Stimulated activated CD4-positive, alpha-beta T cell treated with anti-CD3 and anti-CD28 coated beads, Interleukin-4, amount 100 ng/mL, for 48 hours (primary cell): Measurements from ENCODE around the gene CLEC4G.
A peak's percentile ranks its signal among the peaks of the same experiment; 100 is the strongest.

ENCODE experiments used
- DNase-seq, 2 donors: peaks; one replicate each; pipeline ENCODE4 v3.0.0-alpha.2; 2020; ENCODE audit warnings: low read depth in 2 of 2

Gene CLEC4G

DNA sequence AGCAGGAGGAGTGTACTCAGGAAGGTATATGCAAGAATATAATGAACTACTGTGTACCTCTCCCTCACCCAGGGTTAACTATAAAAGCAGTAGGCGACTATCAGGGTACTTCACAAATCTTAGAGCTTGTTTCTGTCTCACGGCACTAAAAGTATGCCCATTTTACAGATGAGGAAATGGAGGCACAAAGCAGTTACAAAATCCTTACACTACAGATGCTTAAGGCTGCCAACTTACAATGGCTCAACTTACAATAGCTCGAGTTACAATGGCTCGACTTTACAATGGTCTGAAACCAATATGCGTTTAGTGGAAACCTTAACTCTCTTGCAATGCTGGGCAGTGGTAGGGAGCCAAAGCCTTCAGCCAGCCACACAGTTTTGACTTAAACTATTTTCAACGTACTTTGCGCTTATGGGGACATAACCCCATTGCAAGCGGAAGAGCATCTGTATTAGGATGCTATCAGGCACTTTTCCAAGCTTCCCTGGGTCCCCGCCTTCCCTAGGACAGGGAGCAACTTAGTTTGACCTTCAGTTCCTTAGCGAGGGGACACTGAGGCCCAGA lies 34.1 kb downstream of the CLEC4G start:
- no peak for DNase-seq

- no peak for DNase-seq
Measured at GRCh38 chr19:7694499-7694898, 37.4 kb downstream of the CLEC4G start.

GRCh38 chr19:7692417-7693088 lies 39.4 kb downstream of the CLEC4G start:
- DNase-seq: no peak

GRCh38 chr19:7691497-7691896 lies 40.4 kb downstream of the CLEC4G start:
- DNase-seq: no peak

DNA sequence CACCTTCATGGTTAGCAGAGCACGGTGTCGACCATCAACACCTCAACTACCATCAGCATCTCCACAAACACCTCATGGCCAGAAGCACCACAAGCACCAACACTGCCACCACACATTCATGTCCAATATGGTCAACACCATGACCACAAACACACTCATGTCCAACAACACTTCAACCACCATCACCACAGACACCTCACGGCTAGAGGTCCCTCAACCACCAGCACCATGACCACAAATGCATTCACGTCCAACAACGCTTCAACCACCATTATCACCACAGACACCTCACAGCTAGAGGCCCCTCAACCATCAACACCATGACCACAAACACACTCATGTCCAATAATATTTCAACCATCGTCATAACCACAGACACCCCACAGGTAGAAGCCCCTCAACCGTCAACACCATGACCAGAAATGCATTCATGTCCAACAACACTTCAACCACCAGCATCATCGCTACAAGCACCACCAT lies 41.1 kb downstream of the CLEC4G start:
- DNase-seq: no peak

DNA sequence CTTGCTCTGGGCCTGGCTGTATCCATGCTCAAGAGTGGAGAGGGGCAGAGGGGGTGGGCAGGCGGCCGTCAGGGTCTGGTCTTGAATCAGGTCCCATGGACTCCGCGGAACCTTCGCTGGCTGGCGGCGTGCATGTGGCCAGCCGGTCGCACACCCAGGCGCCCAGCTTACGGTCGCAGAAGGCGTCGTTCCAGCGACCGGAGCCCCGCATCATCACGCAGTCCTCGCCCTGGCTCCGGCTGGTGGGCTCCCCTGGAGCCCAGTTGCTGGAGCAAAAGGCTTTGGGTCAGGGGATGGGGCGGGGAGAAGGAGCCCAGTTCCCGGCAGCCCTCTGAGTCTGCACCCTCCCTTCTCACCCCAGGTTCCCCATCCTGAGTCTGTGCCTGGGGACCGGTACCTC lies 42.7 kb downstream of the CLEC4G start:
- DNase-seq: no peak

DNA sequence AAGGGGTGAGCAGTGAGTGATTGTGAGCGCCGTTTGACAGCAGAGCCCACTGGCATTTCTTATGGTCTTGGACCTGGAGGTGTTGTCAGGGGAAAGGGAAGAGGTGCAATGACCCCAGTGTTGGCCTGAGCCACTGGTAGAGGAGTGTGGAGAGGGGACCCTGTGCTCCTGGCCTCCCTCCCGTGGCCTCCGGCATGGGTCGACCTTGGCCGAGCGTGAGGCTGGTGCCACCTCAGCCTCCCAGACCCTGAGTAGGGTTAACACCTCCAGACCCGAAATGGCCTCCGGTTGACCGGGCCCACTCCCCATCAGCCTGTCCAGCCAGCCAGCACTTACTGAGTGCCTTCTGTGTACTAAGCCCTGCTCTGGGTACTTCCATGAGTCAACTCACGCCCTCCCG lies 44.7 kb downstream of the CLEC4G start:
- no peak for DNase-seq

DNA sequence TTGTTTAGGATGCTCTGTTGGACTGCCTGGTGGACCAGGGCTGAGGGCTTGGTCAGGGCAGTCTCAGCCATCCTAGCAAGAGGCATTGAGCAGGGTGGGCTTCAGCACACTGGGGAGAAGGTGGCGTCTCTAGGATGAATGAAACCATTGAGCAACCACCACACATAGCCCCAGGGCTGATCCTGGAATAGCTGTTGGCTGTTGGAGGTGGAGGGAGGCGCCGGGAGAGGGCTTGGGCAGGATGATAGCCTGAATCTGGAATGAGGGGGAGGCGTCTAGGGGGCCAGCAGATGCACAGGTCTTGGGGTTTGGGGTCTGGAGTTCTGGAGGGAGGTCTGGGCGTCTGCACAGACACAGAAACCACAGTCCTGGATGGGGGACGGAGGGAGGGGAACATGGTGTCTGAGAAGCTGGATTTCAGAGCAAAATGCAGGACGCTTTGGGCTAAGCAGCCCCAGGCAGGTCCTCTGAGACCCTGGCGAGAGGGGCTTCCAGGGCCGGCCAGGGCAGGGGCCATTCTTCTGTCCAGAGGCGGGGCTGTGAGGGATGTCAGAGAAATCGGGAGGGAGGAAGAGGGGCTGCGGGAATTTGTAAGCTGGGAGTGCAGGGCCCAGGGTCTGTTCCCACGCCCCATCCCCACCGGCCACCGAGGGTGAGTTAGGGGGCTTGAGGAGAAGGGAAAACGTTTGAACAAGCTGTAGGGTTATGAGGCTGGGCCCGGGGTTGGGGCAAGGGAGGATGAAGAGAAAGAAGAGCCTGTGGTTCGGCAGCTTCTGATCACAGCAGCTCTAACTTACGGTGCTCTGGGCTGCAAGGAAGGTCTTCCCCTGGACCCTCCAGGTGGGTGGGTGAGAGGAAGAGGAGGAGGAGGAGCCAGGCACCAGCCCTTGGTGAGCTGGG lies 46.1 kb downstream of the CLEC4G start:
- no peak for DNase-seq

GRCh38 chr19:7682175-7682855 lies 49.6 kb downstream of the CLEC4G start:
- no peak for DNase-seq

DNA sequence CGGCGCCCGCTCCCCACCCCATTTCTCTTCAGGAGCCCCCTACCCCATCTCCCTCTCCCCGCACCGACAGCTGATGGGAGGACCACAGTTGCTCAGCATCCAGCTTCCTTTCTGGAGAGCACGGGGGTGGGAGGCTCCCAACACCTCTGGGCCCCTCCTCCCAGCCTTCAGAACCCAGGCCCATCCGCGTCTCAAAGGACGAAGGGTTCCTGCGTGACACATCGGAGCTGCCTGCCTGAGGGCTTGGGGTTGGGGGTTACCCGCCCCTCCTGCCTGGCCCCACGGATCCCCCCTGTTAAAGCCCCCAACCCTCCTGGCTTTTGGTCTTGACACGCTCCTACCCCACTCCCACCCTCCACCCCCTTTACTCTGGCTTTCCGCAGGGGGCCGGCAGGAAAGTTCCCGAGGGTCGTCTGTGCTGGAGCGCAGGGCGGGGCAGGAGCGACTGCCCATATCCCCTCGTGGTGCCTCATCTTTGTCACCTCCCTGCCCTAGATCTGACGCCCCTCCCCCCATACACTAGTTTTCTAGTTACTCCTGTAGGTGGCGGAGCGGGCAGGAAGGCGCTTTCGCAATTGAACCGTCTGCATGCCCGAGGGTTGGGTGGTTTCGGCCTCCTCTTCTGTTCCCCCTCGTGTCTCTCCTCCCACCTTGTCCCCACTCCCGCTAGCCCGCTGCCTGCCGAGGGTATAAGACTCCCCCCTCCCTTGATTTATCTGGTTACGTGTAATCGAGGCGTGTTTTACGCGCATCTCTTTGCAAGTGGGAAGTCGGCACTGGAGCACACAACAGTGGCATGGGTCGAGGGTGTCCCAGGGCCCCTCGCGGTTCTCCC lies 50.4 kb downstream of the CLEC4G start:
- peak; percentile 82 to 87 for DNase-seq

- peak; percentile 79 to 85 for DNase-seq
Measured at GRCh38 chr19:7680606-7681339, 51.1 kb downstream of the CLEC4G start, which contains the start of gene TRAPPC5. Gene TRAPPC5, plus strand, starts transcription at chr19:7680833. Its CDS starts 1,421 bp downstream, at chr19:7682254.

- DNase-seq: no peak
Measured at GRCh38 chr19:7679771-7680605, 51.9 kb downstream of the CLEC4G start.

DNA sequence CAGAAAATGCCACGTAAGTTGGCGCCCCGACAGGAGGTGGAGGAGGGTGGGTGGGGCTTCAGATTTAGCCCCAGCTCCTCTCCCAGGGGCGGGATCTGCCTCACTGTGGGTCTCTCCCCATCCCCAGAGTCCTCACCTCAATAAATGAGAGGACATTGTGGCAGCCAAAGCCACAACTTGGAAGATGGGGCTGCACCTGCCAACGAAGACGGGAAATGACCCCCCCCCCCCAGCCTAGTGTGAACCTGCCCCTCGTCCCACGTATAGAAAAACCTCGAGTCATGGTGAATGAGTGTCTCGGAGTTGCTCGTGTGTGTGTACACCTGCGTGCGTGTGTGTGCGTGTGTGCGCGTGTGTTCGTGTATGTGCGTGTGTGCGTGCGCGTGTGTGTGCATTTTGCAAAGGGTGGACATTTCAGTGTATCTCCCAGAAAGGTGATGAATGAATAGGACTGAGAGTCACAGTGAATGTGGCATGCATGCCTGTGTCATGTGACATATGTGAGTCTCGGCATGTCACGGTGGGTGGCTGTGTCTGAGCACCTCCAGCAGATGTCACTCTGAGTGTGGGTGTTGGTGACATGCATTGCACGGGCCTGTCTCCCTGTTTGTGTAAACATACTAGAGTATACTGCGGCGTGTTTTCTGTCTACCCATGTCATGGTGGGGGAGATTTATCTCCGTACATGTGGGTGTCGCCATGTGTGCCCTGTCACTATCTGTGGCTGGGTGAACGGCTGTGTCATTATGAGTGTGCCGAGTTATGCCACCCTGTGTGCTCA lies 52.7 kb downstream of the CLEC4G start:
- DNase-seq: peak; percentile 46 to 57
